ENCODE results near the gene NUP160.
A peak's percentile ranks its signal among the peaks of the same experiment; 100 is the strongest.

NUP160 gene

DNA sequence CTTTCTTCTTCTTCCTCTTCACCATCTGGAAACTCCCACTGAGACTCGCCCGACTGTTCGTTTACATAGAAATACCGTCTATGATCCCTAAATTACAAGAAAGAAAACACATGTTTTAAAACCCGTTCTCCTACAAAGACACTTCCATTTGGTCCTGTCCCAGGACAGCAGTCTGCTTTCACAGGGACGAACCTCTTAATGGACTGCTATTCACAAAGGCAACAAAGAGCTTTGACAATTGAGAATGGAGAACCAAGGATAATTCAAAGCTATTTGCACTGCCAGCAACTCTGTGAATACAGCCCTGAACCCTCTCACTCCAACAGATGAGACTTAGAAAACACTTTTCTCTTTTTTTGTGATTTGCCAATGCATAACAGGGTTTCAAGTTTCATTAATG, 116.7 kb downstream of the NUP160 start:
- Histone ChIP-seq H3K36me3 (ENCODE audit: insufficient read depth, low read length) (peaks cover 97% of the 10 kb centered on the region), H3K9me3 (ENCODE audit: low read depth, low read length) (no peaks in the 10 kb centered on the region), H3K4me3 (no peak overlapping the region), H3K27ac (peak overlapping the region; percentile 35; the same call in 1 of the 2 replicates), H3K9ac (ENCODE audit: insufficient read length) (no peak overlapping the region)
- TF ChIP-seq EZH2 (IDR thresholded peaks at IDR 0.05), result no peak
- TF ChIP-seq FOXP2 (optimal IDR thresholded peaks at IDR 0.05; ENCODE audit: control extremely low read depth, extremely low read length, insufficient read depth), result no peak
- TF ChIP-seq POLR2AphosphoS5 (IDR thresholded peaks at IDR 0.05; ENCODE audit: borderline replicate concordance, low read depth, low read length), result no peak
- no peak for DNase-seq (ENCODE audit: low read depth, low spot score)

All from SK-N-MC (cell line).